A549 (cell line): ENCODE results near the gene RELT. TPM values are rescaled to one million over a fixed set of nuclear protein-coding genes. Genes with fewer than 3 reads are reported as not detected.
A peak's percentile ranks its signal among the peaks of the same experiment; 100 is the strongest.

Source experiments
- CBX2 ChIP-seq: fragments of 200-600 bp; sonication (generic); IDR thresholded peaks from 2 replicates; pipeline ENCODE4 v1.6.1; 2016; ENCODE audit warnings: low read depth, mild to moderate bottlenecking, borderline replicate concordance
- CBX8 ChIP-seq: fragments of 200-600 bp; sonication (generic); IDR thresholded peaks from 2 replicates; pipeline ENCODE4 v1.6.1; 2016
- CEBPB ChIP-seq, 2 experiments: fragments of >200 bp in 1 of 2; sonication (Bioruptor Twin) in 1 of 2; formaldehyde crosslinking in 1 of 2; IDR thresholded peaks; 2 replicates each; pipeline ENCODE4 v1.6.1; 2012 to 2016
- FOSL2 ChIP-seq, 2 experiments: fragments of 450-650 bp in 1 of 2; fragments of >200 bp in 1 of 2; sonication (Bioruptor Twin) in 1 of 2; formaldehyde crosslinking; IDR thresholded peaks; 2 replicates each; pipeline versions ENCODE4 v1.5.0 to v1.6.1; 2016 to 2020; ENCODE audit warnings: mild to moderate bottlenecking in 1 of 2, moderate library complexity in 1 of 2
- HDAC2 ChIP-seq: fragments of 200-600 bp; sonication (generic); IDR thresholded peaks from 2 replicates; pipeline ENCODE4 v1.6.1; 2016
- HES2 ChIP-seq: fragments of >200 bp; sonication (Bioruptor Twin); formaldehyde crosslinking; IDR thresholded peaks from 2 replicates; pipeline ENCODE4 v1.6.1; 2016
- HOXA7 ChIP-seq: fragments of 250-450 bp; sonication (Bioruptor Pico); IDR thresholded peaks from 2 replicates; pipeline ENCODE4 v1.5.0; 2020; ENCODE audit warnings: mild to moderate bottlenecking, moderate library complexity
- HOXB13 ChIP-seq: fragments of 250-450 bp; sonication (Bioruptor Pico); IDR thresholded peaks from 2 replicates; pipeline ENCODE4 v1.5.0; 2020; ENCODE audit warnings: low read depth, mild to moderate bottlenecking, moderate library complexity
- JUN ChIP-seq, 2 experiments: fragments of >200 bp; sonication (Bioruptor Twin); formaldehyde crosslinking; IDR thresholded peaks; 2 replicates in 1 of 2; 3 replicates in 1 of 2; pipeline ENCODE4 v1.6.1; 2016 to 2017
- JUNB ChIP-seq: fragments of >200 bp; sonication (Bioruptor Twin); formaldehyde crosslinking; IDR thresholded peaks from 2 replicates; pipeline ENCODE4 v1.6.1; 2016
- MAFK ChIP-seq: fragments of 450-650 bp; IDR thresholded peaks from 2 replicates; pipeline ENCODE4 v1.6.1; 2014; ENCODE audit not compliant: partially characterized antibody
- MAX ChIP-seq: IDR thresholded peaks from 2 replicates; pipeline ENCODE4 v1.6.1; 2012
- MYC ChIP-seq: IDR thresholded peaks from 2 replicates; pipeline ENCODE4 v1.6.1; 2012; ENCODE audit warnings: mild to moderate bottlenecking, inconsistent platforms, low read length, improper control_type of control experiment, borderline replicate concordance
- NFE2L2 ChIP-seq: fragments of 150-350 bp; conservative IDR thresholded peaks from 2 replicates; pipeline ENCODE4 v1.6.1; 2014; ENCODE audit warnings: low read length
- NPAS2 ChIP-seq: fragments of 250-450 bp; sonication (Bioruptor Pico); IDR thresholded peaks from 2 replicates; pipeline ENCODE4 v1.8.0; 2022; ENCODE audit warnings: mild to moderate bottlenecking, moderate library complexity, borderline replicate concordance
- PBX3 ChIP-seq: IDR thresholded peaks from 2 replicates; pipeline ENCODE4 v1.6.1; 2012
- PHF8 ChIP-seq: fragments of 200-600 bp; sonication (generic); IDR thresholded peaks from 2 replicates; pipeline ENCODE4 v1.6.1; 2016; ENCODE audit warnings: low read depth, mild to moderate bottlenecking, antibody characterized with exemption, moderate library complexity, borderline replicate concordance
- RAD21 ChIP-seq, 2 experiments: fragments of >200 bp in 1 of 2; sonication (Bioruptor Twin) in 1 of 2; formaldehyde crosslinking in 1 of 2; IDR thresholded peaks in 1 of 2; conservative IDR thresholded peaks in 1 of 2; 2 replicates in 1 of 2; 3 replicates in 1 of 2; pipeline ENCODE4 v1.6.1; 2012 to 2018; ENCODE audit warnings: inconsistent platforms in 1 of 2
- RNF2 ChIP-seq: fragments of 200-600 bp; sonication (generic); IDR thresholded peaks from 2 replicates; pipeline ENCODE4 v1.6.1; 2016; ENCODE audit warnings: low read depth, mild to moderate bottlenecking, antibody characterized with exemption, moderate library complexity, borderline replicate concordance
- SMC3 ChIP-seq: fragments of >200 bp; sonication (Bioruptor Twin); formaldehyde crosslinking; IDR thresholded peaks from 3 replicates; pipeline ENCODE4 v1.6.1; 2018; ENCODE audit warnings: inconsistent platforms
- SREBF2 ChIP-seq: fragments of 450-650 bp; IDR thresholded peaks from 2 replicates; pipeline ENCODE4 v1.6.1; 2014; ENCODE audit warnings: mild to moderate bottlenecking, moderate library complexity
- ZSCAN20 ChIP-seq: fragments of 250-450 bp; sonication (Bioruptor Pico); IDR thresholded peaks from 2 replicates; pipeline ENCODE4 v1.8.0; 2022; ENCODE audit warnings: mild to moderate bottlenecking, moderate library complexity
- polyA plus RNA-seq, 4 experiments: library from polyadenylated mRNA; depleted of rRNA in 3 of 4; stranded (reverse); fragments of >200 nt; fragmentation: RNase III in 1 of 4; extraction: RNeasy Plus Mini Kit Qiagen cat#74134 plus additional on column Dnase treatment in 1 of 4; gene quantifications; 2 replicates in 3 of 4; 3 replicates in 1 of 4; pipeline ENCODE4 v1.2.3, GENCODE V29; 2011 to 2017
- TF ChIP-seq, protein P1 (sequence below): fragments of 200-600 bp; sonication (generic); IDR thresholded peaks from 2 replicates; pipeline ENCODE4 v1.6.1; 2016; ENCODE audit warnings: antibody characterized with exemption, mild to moderate bottlenecking, moderate library complexity
- TF ChIP-seq, protein P2 (sequence below): fragments of >200 bp; sonication (Bioruptor Twin); formaldehyde crosslinking; IDR thresholded peaks from 3 replicates; pipeline ENCODE4 v1.5.1; 2016
- TF ChIP-seq, protein P3 (sequence below): fragments of 250-450 bp; sonication (Bioruptor Pico); IDR thresholded peaks from 2 replicates; pipeline ENCODE4 v1.5.0; 2021; ENCODE audit warnings: mild to moderate bottlenecking, moderate library complexity, borderline replicate concordance

RELT gene
- polyA plus RNA-seq, 2 of the 4 experiments (the other 2 are of a cell fraction) = 2.9 to 5.2 TPM

DNA sequence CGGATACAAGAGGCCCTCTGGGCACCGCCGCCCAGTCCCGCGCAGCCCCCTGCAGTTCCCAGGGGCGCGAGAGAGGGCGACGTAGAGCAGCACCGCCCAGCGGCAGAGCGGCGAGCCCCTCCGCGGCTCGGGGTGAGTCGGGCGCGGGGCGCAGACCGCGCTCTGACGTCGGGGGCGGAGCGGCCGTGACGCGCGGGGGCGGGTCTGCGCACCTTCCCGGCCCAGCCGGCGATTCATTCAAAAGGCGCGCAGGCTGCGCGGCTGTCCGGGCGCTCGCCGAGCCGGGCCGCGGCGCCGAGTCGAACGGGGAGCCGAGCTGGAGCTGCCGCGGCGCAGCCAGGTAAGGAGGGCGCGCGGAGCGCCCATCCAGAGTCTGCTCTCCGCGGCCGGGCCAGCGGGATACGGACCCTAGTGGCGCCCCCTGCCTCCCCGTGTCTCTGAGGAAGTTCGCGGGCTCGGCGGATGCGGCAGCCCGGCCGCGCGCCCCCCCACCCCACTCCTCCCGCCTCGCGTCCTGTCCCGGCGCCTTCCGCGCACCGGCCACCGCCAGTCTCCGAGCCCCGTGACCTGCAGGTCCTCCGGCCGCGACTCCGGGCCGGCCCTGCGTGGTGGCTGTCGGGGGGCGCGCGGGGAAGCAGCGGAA is at the start of gene RELT (continued):
- TF ChIP-seq, protein P1, sequence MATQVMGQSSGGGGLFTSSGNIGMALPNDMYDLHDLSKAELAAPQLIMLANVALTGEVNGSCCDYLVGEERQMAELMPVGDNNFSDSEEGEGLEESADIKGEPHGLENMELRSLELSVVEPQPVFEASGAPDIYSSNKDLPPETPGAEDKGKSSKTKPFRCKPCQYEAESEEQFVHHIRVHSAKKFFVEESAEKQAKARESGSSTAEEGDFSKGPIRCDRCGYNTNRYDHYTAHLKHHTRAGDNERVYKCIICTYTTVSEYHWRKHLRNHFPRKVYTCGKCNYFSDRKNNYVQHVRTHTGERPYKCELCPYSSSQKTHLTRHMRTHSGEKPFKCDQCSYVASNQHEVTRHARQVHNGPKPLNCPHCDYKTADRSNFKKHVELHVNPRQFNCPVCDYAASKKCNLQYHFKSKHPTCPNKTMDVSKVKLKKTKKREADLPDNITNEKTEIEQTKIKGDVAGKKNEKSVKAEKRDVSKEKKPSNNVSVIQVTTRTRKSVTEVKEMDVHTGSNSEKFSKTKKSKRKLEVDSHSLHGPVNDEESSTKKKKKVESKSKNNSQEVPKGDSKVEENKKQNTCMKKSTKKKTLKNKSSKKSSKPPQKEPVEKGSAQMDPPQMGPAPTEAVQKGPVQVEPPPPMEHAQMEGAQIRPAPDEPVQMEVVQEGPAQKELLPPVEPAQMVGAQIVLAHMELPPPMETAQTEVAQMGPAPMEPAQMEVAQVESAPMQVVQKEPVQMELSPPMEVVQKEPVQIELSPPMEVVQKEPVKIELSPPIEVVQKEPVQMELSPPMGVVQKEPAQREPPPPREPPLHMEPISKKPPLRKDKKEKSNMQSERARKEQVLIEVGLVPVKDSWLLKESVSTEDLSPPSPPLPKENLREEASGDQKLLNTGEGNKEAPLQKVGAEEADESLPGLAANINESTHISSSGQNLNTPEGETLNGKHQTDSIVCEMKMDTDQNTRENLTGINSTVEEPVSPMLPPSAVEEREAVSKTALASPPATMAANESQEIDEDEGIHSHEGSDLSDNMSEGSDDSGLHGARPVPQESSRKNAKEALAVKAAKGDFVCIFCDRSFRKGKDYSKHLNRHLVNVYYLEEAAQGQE = no peak
- no peak for TF ChIP-seq HOXB13 (CRISPR knock-in tag)
- TF ChIP-seq, protein P2, sequence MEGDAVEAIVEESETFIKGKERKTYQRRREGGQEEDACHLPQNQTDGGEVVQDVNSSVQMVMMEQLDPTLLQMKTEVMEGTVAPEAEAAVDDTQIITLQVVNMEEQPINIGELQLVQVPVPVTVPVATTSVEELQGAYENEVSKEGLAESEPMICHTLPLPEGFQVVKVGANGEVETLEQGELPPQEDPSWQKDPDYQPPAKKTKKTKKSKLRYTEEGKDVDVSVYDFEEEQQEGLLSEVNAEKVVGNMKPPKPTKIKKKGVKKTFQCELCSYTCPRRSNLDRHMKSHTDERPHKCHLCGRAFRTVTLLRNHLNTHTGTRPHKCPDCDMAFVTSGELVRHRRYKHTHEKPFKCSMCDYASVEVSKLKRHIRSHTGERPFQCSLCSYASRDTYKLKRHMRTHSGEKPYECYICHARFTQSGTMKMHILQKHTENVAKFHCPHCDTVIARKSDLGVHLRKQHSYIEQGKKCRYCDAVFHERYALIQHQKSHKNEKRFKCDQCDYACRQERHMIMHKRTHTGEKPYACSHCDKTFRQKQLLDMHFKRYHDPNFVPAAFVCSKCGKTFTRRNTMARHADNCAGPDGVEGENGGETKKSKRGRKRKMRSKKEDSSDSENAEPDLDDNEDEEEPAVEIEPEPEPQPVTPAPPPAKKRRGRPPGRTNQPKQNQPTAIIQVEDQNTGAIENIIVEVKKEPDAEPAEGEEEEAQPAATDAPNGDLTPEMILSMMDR = peak; percentile 73
- no peak for TF ChIP-seq SREBF2
- no peak for TF ChIP-seq HES2
- peak; percentile 88 for TF ChIP-seq PHF8
- no peak for TF ChIP-seq ZSCAN20 (CRISPR knock-in tag)
- TF ChIP-seq MAFK = no peak
- no peak for TF ChIP-seq FOSL2 (IDR thresholded peaks at IDR 0.05)
- TF ChIP-seq FOSL2 (CRISPR knock-in tag; IDR thresholded peaks at IDR 0.05) = peak; percentile 73
- no peak for TF ChIP-seq RNF2
- no peak for TF ChIP-seq CBX2
- TF ChIP-seq HDAC2 = no peak
- TF ChIP-seq, protein P3, sequence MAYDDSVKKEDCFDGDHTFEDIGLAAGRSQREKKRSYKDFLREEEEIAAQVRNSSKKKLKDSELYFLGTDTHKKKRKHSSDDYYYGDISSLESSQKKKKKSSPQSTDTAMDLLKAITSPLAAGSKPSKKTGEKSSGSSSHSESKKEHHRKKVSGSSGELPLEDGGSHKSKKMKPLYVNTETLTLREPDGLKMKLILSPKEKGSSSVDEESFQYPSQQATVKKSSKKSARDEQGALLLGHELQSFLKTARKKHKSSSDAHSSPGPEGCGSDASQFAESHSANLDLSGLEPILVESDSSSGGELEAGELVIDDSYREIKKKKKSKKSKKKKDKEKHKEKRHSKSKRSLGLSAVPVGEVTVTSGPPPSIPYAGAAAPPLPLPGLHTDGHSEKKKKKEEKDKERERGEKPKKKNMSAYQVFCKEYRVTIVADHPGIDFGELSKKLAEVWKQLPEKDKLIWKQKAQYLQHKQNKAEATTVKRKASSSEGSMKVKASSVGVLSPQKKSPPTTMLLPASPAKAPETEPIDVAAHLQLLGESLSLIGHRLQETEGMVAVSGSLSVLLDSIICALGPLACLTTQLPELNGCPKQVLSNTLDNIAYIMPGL = peak; percentile 58; the same call in 1 of the 2 replicates
- TF ChIP-seq JUN (IDR thresholded peaks at IDR 0.05) = peak; percentile 71 to 80; a peak in 4 of 5 replicates
- no peak for TF ChIP-seq CBX8
- TF ChIP-seq NPAS2 (CRISPR knock-in tag) = no peak
- no peak for TF ChIP-seq CEBPB (IDR thresholded peaks at IDR 0.05)
- TF ChIP-seq JUNB = no peak
- peak; percentile 49; the same call in 1 of the 2 replicates for TF ChIP-seq MAX
- 0 out of 2 replicates have a peak, but pooled peaks have one; percentile 46 for TF ChIP-seq PBX3
- TF ChIP-seq HOXA7 (CRISPR knock-in tag) = no peak
- TF ChIP-seq NFE2L2 = no peak
- TF ChIP-seq RAD21 (conservative IDR thresholded peaks at IDR 0.05 in 1 of 2, IDR thresholded peaks at IDR 0.05 in 1 of 2) = peak; percentile 38 to 44; a peak in 3 of 5 replicates
- peak; percentile 50; the same call in 1 of the 3 replicates for TF ChIP-seq SMC3
- TF ChIP-seq MYC = no peak
